H9 (cell line): ENCODE measurements around the gene KRTAP27-1. TPM values are rescaled to one million over a fixed set of nuclear protein-coding genes. Genes with fewer than 3 reads are reported as not detected.

ENCODE experiments used
- DNase-seq: peaks from one replicate; pipeline ENCODE4 v3.0.0-alpha.2; 2017
- H2AFZ ChIP-seq: one replicate; pipeline ENCODE4 v1.6.1; 2013; ENCODE audit warnings: mild to moderate bottlenecking, low read length, control low read depth, moderate library complexity
- H2AK5ac ChIP-seq: 2 replicates; pipeline ENCODE4 v1.6.1; 2013; ENCODE audit warnings: low read length, control low read depth, mixed read lengths; ENCODE audit not compliant: insufficient read length
- H2BK120ac ChIP-seq: one replicate; pipeline ENCODE4 v1.6.1; 2013; ENCODE audit warnings: low read depth, mild to moderate bottlenecking, low read length, control low read depth, inconsistent platforms; ENCODE audit not compliant: poor library complexity, severe bottlenecking
- H2BK12ac ChIP-seq: 2 replicates; pipeline ENCODE4 v1.6.1; 2013; ENCODE audit warnings: low read length, control low read depth, mixed read lengths, low read depth; ENCODE audit not compliant: insufficient read length
- H2BK15ac ChIP-seq: 2 replicates; pipeline ENCODE4 v1.6.1; 2013; ENCODE audit warnings: low read depth, low read length, control low read depth
- H2BK20ac ChIP-seq: one replicate; pipeline ENCODE4 v1.6.1; 2013; ENCODE audit warnings: low read depth, mild to moderate bottlenecking, low read length, control low read depth, inconsistent platforms; ENCODE audit not compliant: poor library complexity, severe bottlenecking
- H2BK5ac ChIP-seq: 2 replicates; pipeline ENCODE4 v1.6.1; 2013; ENCODE audit warnings: low read length, control low read depth, mixed read lengths; ENCODE audit not compliant: insufficient read length
- H3K14ac ChIP-seq: 2 replicates; pipeline ENCODE4 v1.6.1; 2013; ENCODE audit warnings: low read length, control low read depth; ENCODE audit not compliant: insufficient read depth
- H3K18ac ChIP-seq: 2 replicates; pipeline ENCODE4 v1.6.1; 2013; ENCODE audit warnings: low read depth, mild to moderate bottlenecking, mixed read lengths, low read length, control low read depth; ENCODE audit not compliant: insufficient read length
- H3K23ac ChIP-seq: 2 replicates; pipeline ENCODE4 v1.6.1; 2013; ENCODE audit warnings: low read length, control low read depth, mixed read lengths, low read depth; ENCODE audit not compliant: insufficient read length
- H3K23me2 ChIP-seq: 2 replicates; pipeline ENCODE4 v1.6.1; 2013; ENCODE audit warnings: low read depth, mild to moderate bottlenecking, mixed read lengths, low read length, control low read depth; ENCODE audit not compliant: insufficient read length, poor library complexity, severe bottlenecking
- H3K27ac ChIP-seq: 2 replicates; pipeline ENCODE4 v1.5.1; 2013; ENCODE audit warnings: low read length, control low read depth, mixed read lengths, low read depth; ENCODE audit not compliant: insufficient read length
- H3K27me3 ChIP-seq: 2 replicates; pipeline ENCODE4 v1.6.1; 2013; ENCODE audit warnings: low read length, control low read depth, inconsistent platforms; ENCODE audit not compliant: insufficient read depth
- H3K4ac ChIP-seq: 2 replicates; pipeline ENCODE4 v1.6.1; 2013; ENCODE audit warnings: low read depth, mild to moderate bottlenecking, control low read depth, inconsistent platforms, low read length, moderate library complexity
- H3K4me1 ChIP-seq: 2 replicates; pipeline ENCODE4 v1.6.1; 2013; ENCODE audit warnings: low read length, control low read depth, inconsistent platforms; ENCODE audit not compliant: insufficient read depth
- H3K4me2 ChIP-seq: 2 replicates; pipeline ENCODE4 v1.6.1; 2013; ENCODE audit warnings: low read length, control low read depth, mixed read lengths; ENCODE audit not compliant: insufficient read length, insufficient read depth
- H3K56ac ChIP-seq: 2 replicates; pipeline ENCODE4 v1.6.1; 2013; ENCODE audit warnings: low read depth, mild to moderate bottlenecking, mixed read lengths, low read length, control low read depth; ENCODE audit not compliant: insufficient read length
- H3K79me1 ChIP-seq: 2 replicates; pipeline ENCODE4 v1.6.1; 2013; ENCODE audit warnings: low read depth, mild to moderate bottlenecking, moderate library complexity, low read length, control low read depth, inconsistent platforms; ENCODE audit not compliant: insufficient read depth, poor library complexity, severe bottlenecking
- H3K79me2 ChIP-seq: 2 replicates; pipeline ENCODE4 v1.6.1; 2013; ENCODE audit warnings: low read length, control low read depth, inconsistent platforms; ENCODE audit not compliant: insufficient read depth
- H3K9ac ChIP-seq: 2 replicates; pipeline ENCODE4 v1.6.1; 2013; ENCODE audit warnings: low read length, control low read depth, mixed read lengths; ENCODE audit not compliant: insufficient read length; ENCODE audit errors: extremely low read depth
- H3K9me3 ChIP-seq: one replicate; pipeline ENCODE4 v1.6.1; 2013; ENCODE audit warnings: low read depth, low read length, inconsistent platforms; ENCODE audit not compliant: control insufficient read depth
- H3T11ph ChIP-seq: one replicate; pipeline ENCODE4 v1.6.1; 2013; ENCODE audit warnings: mild to moderate bottlenecking, low read length, control low read depth, inconsistent platforms
- H4K20me1 ChIP-seq: one replicate; pipeline ENCODE4 v1.6.1; 2013; ENCODE audit not compliant: control insufficient read depth, insufficient read length, insufficient read depth
- H4K5ac ChIP-seq: 2 replicates; pipeline ENCODE4 v1.6.1; 2013; ENCODE audit warnings: low read depth, mild to moderate bottlenecking, mixed read lengths, low read length, control low read depth; ENCODE audit not compliant: insufficient read length
- H4K8ac ChIP-seq: replicated peaks from 2 replicates; pipeline ENCODE4 v1.6.1; 2013; ENCODE audit warnings: low read length, control low read depth, mixed read lengths, low read depth; ENCODE audit not compliant: insufficient read length
- H4K91ac ChIP-seq: 2 replicates; pipeline ENCODE4 v1.6.1; 2013; ENCODE audit warnings: low read depth, mild to moderate bottlenecking, moderate library complexity, mixed read lengths, low read length, control low read depth; ENCODE audit not compliant: insufficient read length
- H3K27ac Mint-ChIP-seq, 3 experiments: 2 replicates in 2 of 3; 3 replicates in 1 of 3; pipeline ENCODE4 v1.8.0; 2020 to 2021; ENCODE audit warnings: mixed read lengths in 3 of 3, mild to moderate bottlenecking in 1 of 3, moderate library complexity in 1 of 3
- H3K27me3 Mint-ChIP-seq: 2 replicates; pipeline ENCODE4 v1.8.0; 2021; ENCODE audit warnings: low read depth, mild to moderate bottlenecking, moderate library complexity, mixed read lengths
- H3K36me3 Mint-ChIP-seq, 3 experiments: 2 replicates in 2 of 3; 3 replicates in 1 of 3; pipeline ENCODE4 v1.8.0; 2020 to 2021; ENCODE audit warnings: low read depth in 3 of 3, mixed read lengths in 3 of 3; ENCODE audit not compliant: insufficient read depth in 1 of 3
- H3K4me1 Mint-ChIP-seq, 2 experiments: 2 replicates each; pipeline ENCODE4 v1.8.0; 2020; ENCODE audit warnings: mixed read lengths in 2 of 2
- H3K4me3 Mint-ChIP-seq, 2 experiments: 2 replicates in 1 of 2; 3 replicates in 1 of 2; pipeline ENCODE4 v1.8.0; 2020 to 2021; ENCODE audit warnings: mild to moderate bottlenecking in 2 of 2, mixed read lengths in 2 of 2, moderate library complexity in 1 of 2
- H3K9me3 Mint-ChIP-seq, 2 experiments: 2 replicates in 1 of 2; 3 replicates in 1 of 2; pipeline ENCODE4 v1.8.0; 2020; ENCODE audit warnings: mild to moderate bottlenecking in 2 of 2, mixed read lengths in 2 of 2, moderate library complexity in 1 of 2
- WGBS: extraction: QIAGEN DNeasy Blood & Tissue Kit; methylation state at CpG from one replicate; pipeline ENCODE4 v1.1.7; 2013; ENCODE audit warnings: missing lambda C conversion rate, low lambda C conversion rate, mixed read lengths; ENCODE audit not compliant: insufficient read length; ENCODE audit errors: extremely low coverage; 5-methylcytosine and 5-hydroxymethylcytosine counted together
- total RNA-seq: library from RNA; stranded (reverse); gene quantifications from 2 replicates; pipeline ENCODE4 v1.2.1, GENCODE V29; 2021
- TF ChIP-seq, protein P1 (sequence below): fragments of 200-600 bp; sonication (generic); conservative IDR thresholded peaks from 3 replicates; pipeline ENCODE4 v1.8.0; 2021; ENCODE audit warnings: antibody characterized with exemption, mild to moderate bottlenecking

The KRTAP27-1 gene
- total RNA-seq, 1 experiment from 2014 or later: not detected

DNA sequence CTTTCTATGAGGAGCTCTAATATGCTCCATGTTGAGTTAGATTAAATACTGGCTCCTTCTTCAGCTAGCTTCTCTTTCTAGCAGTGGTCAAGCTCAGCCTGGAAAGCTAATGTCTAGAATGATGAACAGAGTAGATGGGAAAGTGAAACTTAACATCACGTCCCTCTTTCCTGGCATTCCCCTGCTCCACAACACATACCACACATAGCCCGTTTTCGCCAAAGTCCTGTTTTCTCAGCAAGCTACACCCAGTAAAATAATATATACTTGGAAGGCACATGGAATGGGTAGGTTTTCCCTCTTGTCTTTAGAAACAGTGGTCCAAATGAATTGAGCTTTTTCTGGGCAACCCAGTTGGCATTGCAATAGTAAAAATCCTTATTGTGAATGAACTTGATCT lies 3.8 kb downstream of the KRTAP27-1 start:
- Histone ChIP-seq H2BK15ac (no peak overlapping the region), H3K79me2 (no peaks in the 10 kb centered on the region; the same call in 1 of the 2 replicates), H2BK5ac (no peak overlapping the region), H3K56ac (no peak overlapping the region), H4K20me1 (no peaks in the 10 kb centered on the region), H2BK120ac (no peak overlapping the region), H4K91ac (no peak overlapping the region), H2BK12ac (no peak overlapping the region), H3K79me1 (no peaks in the 10 kb centered on the region), H4K8ac (no peak overlapping the region), H2BK20ac (no peak overlapping the region), H3K14ac (no peak overlapping the region), H3K9ac (no peak overlapping the region), H3K27ac (no peak overlapping the region), H3K23me2 (no peaks in the 10 kb centered on the region), H3T11ph (no peak overlapping the region), H4K5ac (no peak overlapping the region), H3K27me3 (no peaks in the 10 kb centered on the region; the same call in 1 of the 2 replicates), H2AFZ (no peak overlapping the region), H2AK5ac (no peak overlapping the region), H3K9me3 (no peaks in the 10 kb centered on the region), H3K4me2 (no peak overlapping the region), H3K18ac (no peak overlapping the region), H3K23ac (no peak overlapping the region), H3K4me1 (no peaks in the 10 kb centered on the region), H3K4ac (no peak overlapping the region)
- Mint-ChIP-seq H3K27ac (no peak overlapping the region), H3K4me3 (no peak overlapping the region), H3K9me3 (no peaks in the 10 kb centered on the region), H3K36me3 (no peaks in the 10 kb centered on the region), H3K4me1 (no peaks in the 10 kb centered on the region), H3K27me3 (no peaks in the 10 kb centered on the region)
- WGBS: no CpG with 5 or more reads among the region's 3 CpGs
- DNase-seq: no peak
- TF ChIP-seq, protein P1, sequence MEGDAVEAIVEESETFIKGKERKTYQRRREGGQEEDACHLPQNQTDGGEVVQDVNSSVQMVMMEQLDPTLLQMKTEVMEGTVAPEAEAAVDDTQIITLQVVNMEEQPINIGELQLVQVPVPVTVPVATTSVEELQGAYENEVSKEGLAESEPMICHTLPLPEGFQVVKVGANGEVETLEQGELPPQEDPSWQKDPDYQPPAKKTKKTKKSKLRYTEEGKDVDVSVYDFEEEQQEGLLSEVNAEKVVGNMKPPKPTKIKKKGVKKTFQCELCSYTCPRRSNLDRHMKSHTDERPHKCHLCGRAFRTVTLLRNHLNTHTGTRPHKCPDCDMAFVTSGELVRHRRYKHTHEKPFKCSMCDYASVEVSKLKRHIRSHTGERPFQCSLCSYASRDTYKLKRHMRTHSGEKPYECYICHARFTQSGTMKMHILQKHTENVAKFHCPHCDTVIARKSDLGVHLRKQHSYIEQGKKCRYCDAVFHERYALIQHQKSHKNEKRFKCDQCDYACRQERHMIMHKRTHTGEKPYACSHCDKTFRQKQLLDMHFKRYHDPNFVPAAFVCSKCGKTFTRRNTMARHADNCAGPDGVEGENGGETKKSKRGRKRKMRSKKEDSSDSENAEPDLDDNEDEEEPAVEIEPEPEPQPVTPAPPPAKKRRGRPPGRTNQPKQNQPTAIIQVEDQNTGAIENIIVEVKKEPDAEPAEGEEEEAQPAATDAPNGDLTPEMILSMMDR: no peak
